CD14-positive monocyte (primary cell): ENCODE results near the gene RFX7. TPM values are rescaled to one million over a fixed set of nuclear protein-coding genes. Genes with fewer than 3 reads are reported as not detected.

Experiments used
- DNase-seq, 3 donors: peaks; one replicate each; pipeline ENCODE4 v3.0.0-alpha.2; 2011 to 2022
- H2AFZ ChIP-seq: 2 replicates; pipeline ENCODE4 v1.6.0; 2012; ENCODE audit warnings: mild to moderate bottlenecking, low read depth, low read length, inconsistent platforms; ENCODE audit not compliant: insufficient read depth, poor library complexity, severe bottlenecking
- H3K27ac ChIP-seq, 2 donors: 1 replicate in 1 of 2; 2 replicates in 1 of 2; pipeline ENCODE4 v1.5.1; 2012 to 2013; ENCODE audit warnings: low read length in 2 of 2, control low read depth in 1 of 2, inconsistent platforms in 1 of 2, low read depth in 1 of 2, mild to moderate bottlenecking in 1 of 2
- H3K27me3 ChIP-seq, 2 donors: one replicate each; pipeline versions ENCODE4 v1.6.0 to v1.6.1; 2011 to 2013; ENCODE audit warnings: low read length in 2 of 2; ENCODE audit not compliant: control insufficient read depth in 2 of 2, insufficient read depth in 2 of 2
- H3K36me3 ChIP-seq, 2 donors: replicated peaks in 1 of 2; 1 replicate in 1 of 2; 2 replicates in 1 of 2; pipeline versions ENCODE4 v1.5.1 to v1.6.1; 2012 to 2013; ENCODE audit warnings: low read length in 2 of 2, control low read depth in 1 of 2, inconsistent platforms in 1 of 2, mild to moderate bottlenecking in 1 of 2; ENCODE audit not compliant: insufficient read depth in 2 of 2, control insufficient read depth in 1 of 2
- H3K4me1 ChIP-seq, 2 donors: 1 replicate in 1 of 2; 2 replicates in 1 of 2; pipeline versions ENCODE4 v1.5.1 to v1.6.1; 2012 to 2013; ENCODE audit warnings: low read length in 2 of 2, control low read depth in 1 of 2, inconsistent platforms in 1 of 2, mild to moderate bottlenecking in 1 of 2, moderate library complexity in 1 of 2; ENCODE audit not compliant: insufficient read depth in 2 of 2, control insufficient read depth in 1 of 2
- H3K4me2 ChIP-seq: replicated peaks from 2 replicates; pipeline ENCODE3; 2012; ENCODE audit warnings: low read length, moderate library complexity, mild to moderate bottlenecking; ENCODE audit not compliant: poor library complexity, severe bottlenecking; ENCODE audit errors: extremely low read depth
- H3K4me3 ChIP-seq, 3 experiments: fragments of 200-600 bp in 1 of 3; sonication (generic) in 1 of 3; replicated peaks in 1 of 3; 1 replicate in 2 of 3; 2 replicates in 1 of 3; pipeline ENCODE4 v1.5.1; 2011 to 2013; ENCODE audit warnings: low read length in 3 of 3, mild to moderate bottlenecking in 3 of 3, control low read depth in 2 of 3, low read depth in 2 of 3, inconsistent platforms in 1 of 3, moderate library complexity in 1 of 3
- H3K79me2 ChIP-seq: 2 replicates; pipeline ENCODE4 v1.6.0; 2012; ENCODE audit warnings: mild to moderate bottlenecking, control low read depth, inconsistent platforms, low read length, moderate library complexity; ENCODE audit not compliant: insufficient read depth
- H3K9ac ChIP-seq: 2 replicates; pipeline ENCODE4 v1.6.0; 2017; ENCODE audit warnings: low read length, mild to moderate bottlenecking; ENCODE audit not compliant: insufficient read depth, poor library complexity, severe bottlenecking
- H3K9me3 ChIP-seq, 2 donors: replicated peaks in 1 of 2; 1 replicate in 1 of 2; 2 replicates in 1 of 2; pipeline versions ENCODE4 v1.5.1 to v1.6.1; 2012 to 2013; ENCODE audit warnings: low read length in 2 of 2, control low read depth in 1 of 2; ENCODE audit not compliant: control insufficient read depth in 1 of 2, insufficient read depth in 1 of 2
- H4K20me1 ChIP-seq: 2 replicates; pipeline ENCODE4 v1.6.0; 2012; ENCODE audit warnings: mild to moderate bottlenecking, low read length, control low read depth, moderate library complexity; ENCODE audit not compliant: insufficient read depth
- H3K27ac Mint-ChIP-seq, 7 donors: one replicate each; pipeline ENCODE4 v1.8.0; 2020; ENCODE audit warnings: mild to moderate bottlenecking in 7 of 7, mixed read lengths in 7 of 7, moderate library complexity in 6 of 7, inconsistent platforms in 2 of 7
- H3K27me3 Mint-ChIP-seq, 3 donors: one replicate each; pipeline ENCODE4 v1.8.0; 2021 to 2022; ENCODE audit warnings: low read depth in 3 of 3, mild to moderate bottlenecking in 3 of 3, mixed read lengths in 3 of 3, moderate library complexity in 3 of 3, inconsistent platforms in 1 of 3
- H3K36me3 Mint-ChIP-seq, 2 donors: one replicate each; pipeline ENCODE4 v1.8.0; 2020; ENCODE audit warnings: mixed read lengths in 2 of 2, inconsistent platforms in 1 of 2, mild to moderate bottlenecking in 1 of 2
- H3K4me1 Mint-ChIP-seq: one replicate; pipeline ENCODE4 v1.8.0; 2020; ENCODE audit warnings: mild to moderate bottlenecking, mixed read lengths
- H3K4me3 Mint-ChIP-seq, 2 donors: one replicate each; pipeline ENCODE4 v1.8.0; 2020; ENCODE audit warnings: mild to moderate bottlenecking in 2 of 2, mixed read lengths in 2 of 2, moderate library complexity in 1 of 2
- H3K9me3 Mint-ChIP-seq, 7 donors: one replicate each; pipeline ENCODE4 v1.8.0; 2020 to 2022; ENCODE audit warnings: mixed read lengths in 7 of 7, mild to moderate bottlenecking in 6 of 7, moderate library complexity in 6 of 7, inconsistent platforms in 2 of 7
- CTCF ChIP-seq: fragments of 200-600 bp; IDR thresholded peaks from one replicate; pipeline ENCODE4 v1.8.0; 2022; ENCODE audit warnings: antibody characterized with exemption, mild to moderate bottlenecking
- WGBS: methylation state at CpG from one replicate; pipeline ENCODE4 v1.1.5; 2013; ENCODE audit warnings: missing lambda C conversion rate; ENCODE audit not compliant: insufficient coverage; 5-methylcytosine and 5-hydroxymethylcytosine counted together
- intact Hi-C, 2 donors: fragments of 100-400 bp; cut with micrococcal nuclease; formaldehyde crosslinking; loops; one replicate each; pipeline versions ENCODE4 v1.15.0 to v1.15.1; 2023
- polyA plus RNA-seq, 3 donors: library from polyadenylated mRNA; depleted of rRNA in 1 of 3; unstranded in 2 of 3; stranded (reverse) in 1 of 3; fragments of 300-500 nt in 2 of 3; fragments of >200 nt in 1 of 3; fragmentation: Illumina TruSeq in 2 of 3; gene quantifications; 1 replicate in 2 of 3; 2 replicates in 1 of 3; pipeline ENCODE4 v1.2.3, GENCODE V29; 2012 to 2021

The RFX7 gene
- polyA plus RNA-seq, 3 donors = 1.0 to 2.9 (median 1.2) TPM

- WGBS = 92% methylated on average over 2 of the region's 2 CpGs
- no peak overlapping the region for H3K27ac ChIP-seq
- H3K4me1 ChIP-seq = no peaks in the 10 kb centered on the region
- H3K4me1 Mint-ChIP-seq = peaks cover 13% of the 10 kb centered on the region
- no peaks in the 10 kb centered on the region for H3K9me3 ChIP-seq
- no peak overlapping the region for H2AFZ ChIP-seq
- no peak overlapping the region for H3K4me2 ChIP-seq
- H3K4me3 Mint-ChIP-seq = no peak overlapping the region
- H3K27me3 ChIP-seq = no peaks in the 10 kb centered on the region
- H3K79me2 ChIP-seq = peaks cover 10% of the 10 kb centered on the region
- H3K36me3 Mint-ChIP-seq = peaks cover 0 to 8% of the 10 kb centered on the region in 2 donors
- peaks cover 0 to 2% (median 0%) of the 10 kb centered on the region in 3 donors for H3K27me3 Mint-ChIP-seq
- intact Hi-C loops = no loop called here
- peaks cover 0 to 6% of the 10 kb centered on the region in 2 donors for H3K36me3 ChIP-seq
- H4K20me1 ChIP-seq = peaks cover 10% of the 10 kb centered on the region
- H3K9ac ChIP-seq = no peak overlapping the region
- peaks cover 0 to 3% (median 0%) of the 10 kb centered on the region in 7 donors for H3K9me3 Mint-ChIP-seq
- TF ChIP-seq CTCF = no peak
- DNase-seq = no peak
- peak overlapping the region in 1 of 7 donors; percentile 2 for H3K27ac Mint-ChIP-seq
- H3K4me3 ChIP-seq = no peak overlapping the region
These were observed 78.4 kb downstream of the RFX7 start for GRCh38 chr15:56165234-56165633.

GRCh38 chr15:56160966-56161365 is 82.7 kb downstream of the RFX7 start:
- H3K4me1 ChIP-seq = no peaks in the 10 kb centered on the region
- H2AFZ ChIP-seq = no peak overlapping the region
- H3K36me3 ChIP-seq = no peaks in the 10 kb centered on the region
- intact Hi-C loops = no loop called here
- no peak overlapping the region for H3K4me3 Mint-ChIP-seq
- TF ChIP-seq CTCF = no peak
- WGBS = no CpG with 5 or more reads among the region's 1 CpG
- peaks cover 3% of the 10 kb centered on the region for H4K20me1 ChIP-seq
- H3K9ac ChIP-seq = no peak overlapping the region
- no peaks in the 10 kb centered on the region for H3K9me3 ChIP-seq
- H3K4me1 Mint-ChIP-seq = peaks cover 12% of the 10 kb centered on the region
- H3K36me3 Mint-ChIP-seq = peaks cover 0 to 13% of the 10 kb centered on the region in 2 donors
- H3K27me3 ChIP-seq = no peaks in the 10 kb centered on the region
- peak overlapping the region in 1 of 7 donors; percentile 51 for H3K27ac Mint-ChIP-seq
- no peak overlapping the region for H3K4me2 ChIP-seq
- DNase-seq = no peak
- H3K27me3 Mint-ChIP-seq = no peaks in the 10 kb centered on the region
- H3K4me3 ChIP-seq = no peak overlapping the region
- H3K9me3 Mint-ChIP-seq = peaks cover 0 to 4% (median 0%) of the 10 kb centered on the region in 7 donors
- H3K27ac ChIP-seq = no peak overlapping the region
- H3K79me2 ChIP-seq = peaks cover 4% of the 10 kb centered on the region
